DMS53 treated with DMSO at 0.1 percent for 48 hours (cell line): Measurements from ENCODE around the gene RNF144A.
A peak's percentile ranks its signal among the peaks of the same experiment; 100 is the strongest.

Source experiments
- DNase-seq: peaks from one replicate; lab custom pipeline; 2025; ENCODE audit not compliant: unreplicated experiment; lab: John Stamatoyannopoulos, UW

RNF144A gene

GRCh38 chr2:6968319-6969100, 51.3 kb downstream of the RNF144A start:
- DNase-seq = no peak

GRCh38 chr2:6970551-6970950, 53.3 kb downstream of the RNF144A start:
- DNase-seq = no peak

GRCh38 chr2:6970976-6971480, 53.8 kb downstream of the RNF144A start:
- DNase-seq = no peak

DNA sequence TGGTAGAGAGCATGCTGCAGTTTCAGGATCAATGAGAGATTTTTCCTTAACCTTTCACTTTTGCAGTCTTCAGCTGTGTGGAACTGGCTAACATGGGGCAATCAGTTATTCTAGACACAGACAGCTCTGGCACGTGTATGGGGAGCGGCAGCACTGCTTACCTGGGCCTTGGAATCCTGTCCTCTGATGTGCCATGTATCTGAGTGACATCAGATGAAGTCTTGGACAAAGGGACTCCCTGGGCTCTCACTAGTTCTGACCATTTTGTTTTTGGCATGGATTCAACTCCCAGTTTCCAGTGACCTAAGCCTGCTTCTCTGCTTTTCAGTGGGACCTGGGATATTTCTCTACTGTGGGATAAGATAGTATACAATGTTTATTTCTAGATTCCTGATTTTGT, 54.3 kb downstream of the RNF144A start:
- no peak for DNase-seq

DNA sequence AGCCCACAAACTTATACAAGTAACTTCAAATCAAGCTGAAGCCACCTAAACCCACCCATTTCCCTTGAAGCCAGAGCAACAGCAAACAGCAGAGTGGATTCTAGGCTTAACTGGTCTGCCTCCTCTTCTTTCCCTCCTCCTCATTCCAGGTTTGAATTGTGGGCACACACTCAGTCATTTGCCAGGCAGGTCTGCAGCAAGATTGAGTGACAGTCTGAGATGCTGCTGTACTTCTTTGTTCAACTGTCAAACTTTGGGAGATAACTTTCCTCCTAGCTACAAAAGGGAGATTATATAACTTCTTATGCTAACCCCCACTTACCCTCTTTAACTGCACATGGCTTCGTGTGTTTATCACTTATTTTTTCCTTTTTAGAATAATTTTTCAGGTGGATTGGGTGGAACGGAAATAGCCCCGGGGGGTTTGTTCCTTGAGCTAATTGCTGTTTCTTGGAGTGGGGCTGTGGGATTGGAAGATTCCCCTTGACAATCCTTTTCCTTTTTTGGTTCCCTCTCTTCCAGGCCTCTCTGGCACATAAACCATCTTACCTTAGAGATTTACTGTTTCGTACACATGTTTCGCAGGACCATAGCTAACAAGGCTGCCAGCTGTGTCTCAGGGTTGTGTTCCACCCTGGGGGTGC, 55.0 kb downstream of the RNF144A start:
- no peak for DNase-seq

DNA sequence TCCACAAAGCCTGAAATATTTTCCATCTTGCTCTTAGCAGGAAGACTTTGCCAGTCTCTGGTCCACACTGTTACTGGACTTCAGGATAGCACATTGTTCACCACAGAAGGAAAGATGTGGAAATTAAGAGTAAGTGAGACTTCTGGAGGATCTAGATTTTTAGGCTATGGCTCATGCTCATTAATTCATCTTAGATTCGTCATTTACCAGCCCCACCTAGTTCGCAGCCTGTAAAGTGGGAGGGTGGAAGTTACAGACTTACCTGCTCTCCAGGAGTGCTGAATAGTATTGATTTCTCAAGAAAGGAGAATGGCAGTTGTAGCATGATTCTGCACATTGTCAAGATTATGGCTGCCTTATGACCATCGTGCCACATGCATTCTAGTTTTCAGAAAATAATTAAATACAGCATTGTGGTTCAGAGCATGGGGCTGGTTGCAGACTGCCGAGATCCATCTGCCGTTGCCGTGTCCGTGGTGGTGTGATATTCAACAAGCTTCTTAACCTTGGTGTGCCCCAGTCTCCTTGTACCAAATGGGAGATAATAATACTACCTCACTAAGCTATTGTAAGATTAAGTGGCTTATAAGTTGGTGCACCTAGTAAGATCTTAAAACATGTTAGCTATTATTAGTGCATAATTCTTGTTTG, 56.8 kb downstream of the RNF144A start:
- no peak for DNase-seq

- DNase-seq = no peak
Observed at GRCh38 chr2:6975988-6976387, 58.8 kb downstream of the RNF144A start.

- peak; percentile 51 for DNase-seq
Observed at GRCh38 chr2:6977113-6977741, 60.0 kb downstream of the RNF144A start.

- DNase-seq = no peak
Observed at GRCh38 chr2:6977786-6978185, 60.6 kb downstream of the RNF144A start.

GRCh38 chr2:6978991-6979390, 61.8 kb downstream of the RNF144A start:
- no peak for DNase-seq

GRCh38 chr2:6982449-6982848, 65.2 kb downstream of the RNF144A start:
- no peak for DNase-seq

GRCh38 chr2:6982934-6983589, 65.8 kb downstream of the RNF144A start:
- no peak for DNase-seq

GRCh38 chr2:6986301-6986911, 69.2 kb downstream of the RNF144A start:
- no peak for DNase-seq

- no peak for DNase-seq
Observed at GRCh38 chr2:6986912-6987361, 69.7 kb downstream of the RNF144A start.

- DNase-seq = no peak
Observed at GRCh38 chr2:6990871-6991270, 73.7 kb downstream of the RNF144A start.

- DNase-seq = no peak
Observed at GRCh38 chr2:6992794-6993228, 75.6 kb downstream of the RNF144A start.

GRCh38 chr2:6993229-6993640, 76.0 kb downstream of the RNF144A start:
- no peak for DNase-seq

DNA sequence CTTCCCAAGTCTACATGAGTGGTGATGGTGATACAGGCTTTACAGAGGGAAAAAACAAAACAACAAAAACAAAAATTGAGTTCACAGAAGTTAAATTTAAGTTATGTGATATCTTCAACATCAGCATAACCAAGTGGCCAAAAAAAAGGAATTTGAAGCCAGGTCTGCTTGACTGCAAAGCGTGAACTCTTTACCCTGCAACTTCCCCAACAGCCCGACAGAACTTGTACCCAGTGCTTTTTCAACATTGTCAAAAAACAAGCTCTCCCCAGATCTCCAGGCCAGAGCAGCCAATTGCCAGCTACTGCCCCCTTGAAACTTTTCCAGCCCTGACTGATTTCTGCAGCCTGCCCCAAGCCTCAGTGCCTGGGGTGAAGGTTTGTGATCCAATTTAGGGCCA, 76.7 kb downstream of the RNF144A start:
- DNase-seq = no peak

- no peak for DNase-seq
Observed at GRCh38 chr2:6994536-6995128, 77.4 kb downstream of the RNF144A start.
